GM12864 (cell line): ENCODE data around the gene OR1C1.
"Not testable (repeated sequence)": the region's sequence is repeated elsewhere in the genome, so short reads cannot be mapped to it uniquely, and the experiment has no call there.

ENCODE experiments used
- DNase-seq: peaks from one replicate; pipeline ENCODE4 v3.0.0-alpha.2; 2011; ENCODE audit warnings: low read depth
- H3K4me3 ChIP-seq: 2 replicates; pipeline ENCODE4 v1.5.1; 2011; ENCODE audit warnings: mild to moderate bottlenecking, low read depth, low read length, control low read depth
- TF ChIP-seq, protein P1 (sequence below): IDR thresholded peaks from 2 replicates; pipeline ENCODE4 v1.5.1; 2011; ENCODE audit warnings: low read depth, mild to moderate bottlenecking, moderate library complexity, low read length, control low read depth, inconsistent platforms; ENCODE audit errors: missing control alignments

The OR1C1 gene

DNA sequence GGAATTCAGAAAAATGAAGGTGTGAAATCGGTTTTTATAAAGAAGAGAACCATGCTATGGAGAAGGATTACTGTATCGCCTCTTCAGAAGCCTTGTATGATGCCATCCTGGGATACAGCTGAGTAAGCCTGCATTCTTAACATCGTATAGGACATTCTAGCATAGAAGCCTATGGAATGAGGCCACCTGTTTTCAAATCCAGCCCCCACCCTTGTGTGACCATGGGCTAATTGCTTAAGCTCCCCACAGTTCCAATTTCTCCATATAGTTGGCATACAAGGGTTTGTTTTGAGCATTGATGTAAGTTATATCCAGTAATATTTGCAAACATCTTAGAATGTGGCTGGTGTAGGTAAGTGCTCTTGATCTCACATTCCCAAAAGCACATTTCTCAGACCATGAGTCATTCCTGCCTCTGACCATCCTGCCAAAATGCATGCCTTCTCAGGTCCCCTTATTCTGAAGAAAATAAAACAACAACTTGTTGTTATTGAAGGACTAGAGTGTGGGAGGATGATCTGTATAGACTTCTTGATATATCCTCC lies 13.9 kb downstream of the OR1C1 start:
- no peak overlapping the region for H3K4me3 ChIP-seq
- DNase-seq = no peak
- TF ChIP-seq, protein P1, sequence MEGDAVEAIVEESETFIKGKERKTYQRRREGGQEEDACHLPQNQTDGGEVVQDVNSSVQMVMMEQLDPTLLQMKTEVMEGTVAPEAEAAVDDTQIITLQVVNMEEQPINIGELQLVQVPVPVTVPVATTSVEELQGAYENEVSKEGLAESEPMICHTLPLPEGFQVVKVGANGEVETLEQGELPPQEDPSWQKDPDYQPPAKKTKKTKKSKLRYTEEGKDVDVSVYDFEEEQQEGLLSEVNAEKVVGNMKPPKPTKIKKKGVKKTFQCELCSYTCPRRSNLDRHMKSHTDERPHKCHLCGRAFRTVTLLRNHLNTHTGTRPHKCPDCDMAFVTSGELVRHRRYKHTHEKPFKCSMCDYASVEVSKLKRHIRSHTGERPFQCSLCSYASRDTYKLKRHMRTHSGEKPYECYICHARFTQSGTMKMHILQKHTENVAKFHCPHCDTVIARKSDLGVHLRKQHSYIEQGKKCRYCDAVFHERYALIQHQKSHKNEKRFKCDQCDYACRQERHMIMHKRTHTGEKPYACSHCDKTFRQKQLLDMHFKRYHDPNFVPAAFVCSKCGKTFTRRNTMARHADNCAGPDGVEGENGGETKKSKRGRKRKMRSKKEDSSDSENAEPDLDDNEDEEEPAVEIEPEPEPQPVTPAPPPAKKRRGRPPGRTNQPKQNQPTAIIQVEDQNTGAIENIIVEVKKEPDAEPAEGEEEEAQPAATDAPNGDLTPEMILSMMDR = no peak

DNA sequence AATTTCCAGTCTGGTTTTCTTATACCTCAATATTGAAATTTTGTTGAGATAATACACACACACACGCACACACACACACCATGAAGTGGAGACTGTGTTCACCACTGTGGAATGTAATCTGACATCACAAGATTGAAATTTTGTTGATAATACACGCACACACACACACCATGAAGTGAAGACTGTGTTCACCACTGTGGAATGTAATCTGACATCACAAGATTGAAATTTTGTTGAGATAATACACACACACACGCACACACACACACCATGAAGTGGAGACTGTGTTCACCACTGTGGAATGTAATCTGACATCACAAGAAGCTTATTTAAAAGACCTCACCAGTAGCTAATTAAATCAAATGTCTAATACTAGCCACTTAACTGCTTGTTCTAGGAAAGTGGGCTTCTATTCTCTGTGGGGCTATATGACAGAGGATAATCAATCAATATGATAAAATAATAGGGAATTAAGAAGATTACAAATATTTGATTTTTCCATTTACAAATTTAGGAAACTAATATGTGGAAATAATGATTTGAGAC lies 18.1 kb downstream of the OR1C1 start:
- DNase-seq = not testable (repeated sequence)

GRCh38 chr1:247741756-247742155 lies 18.6 kb downstream of the OR1C1 start:
- TF ChIP-seq, protein P1 = no peak
- no peak for DNase-seq
- no peak overlapping the region for H3K4me3 ChIP-seq

More for the DNA sequence above, 18.1 kb downstream of the OR1C1 start:
- not testable (repeated sequence) for H3K4me3 ChIP-seq

GRCh38 chr1:247740721-247741120 lies 19.6 kb downstream of the OR1C1 start:
- TF ChIP-seq, protein P1 = no peak
- no peak overlapping the region for H3K4me3 ChIP-seq
- no peak for DNase-seq

DNA sequence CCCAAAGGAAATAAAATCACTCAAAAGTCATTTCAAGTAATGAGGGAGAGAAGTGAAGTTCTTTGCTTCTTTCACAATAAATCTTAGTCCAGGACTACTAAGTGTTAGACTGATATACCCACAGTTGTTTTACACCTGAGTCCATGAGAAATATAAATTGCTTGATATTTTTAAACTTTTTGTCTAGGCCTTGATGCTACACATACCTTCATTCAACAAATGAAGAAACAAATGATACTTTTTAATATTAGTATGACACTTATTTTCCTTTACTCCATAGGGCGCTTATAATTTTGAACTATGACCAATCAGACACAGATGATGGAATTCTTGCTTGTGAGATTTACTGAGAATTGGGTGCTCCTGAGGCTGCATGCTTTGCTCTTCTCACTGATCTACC lies 22.0 kb downstream of the OR1C1 start, which contains the start of gene OR14K1:
Gene OR14K1 (plus strand): TSS at position 301 of the 400 bp plus-strand sequence. CDS start 0 bp downstream, at position 301.
- no peak for DNase-seq
- no peak within 1 kb of the TSS for H3K4me3 ChIP-seq
- TF ChIP-seq, protein P1 = no peak

- TF ChIP-seq, protein P1 = no peak
- no peak for DNase-seq
- H3K4me3 ChIP-seq = no peak overlapping the region
Measured at GRCh38 chr1:247721222-247721621, 39.1 kb downstream of the OR1C1 start.

GRCh38 chr1:247716546-247716945 lies 43.8 kb downstream of the OR1C1 start, which contains the start of gene OR6F1:
Gene OR6F1, minus strand, starts transcription at chr1:247716646. Its CDS starts 3,891 bp downstream, at chr1:247712755.
- no peak within 1 kb of the TSS for H3K4me3 ChIP-seq
- DNase-seq = no peak
- TF ChIP-seq, protein P1 = no peak
